CD8-positive, alpha-beta memory T cell (primary cell): ENCODE measurements around the gene OBSCN. TPM values are rescaled to one million over a fixed set of nuclear protein-coding genes. Genes with fewer than 3 reads are reported as not detected.
A peak's percentile ranks its signal among the peaks of the same experiment; 100 is the strongest.
"Not testable (repeated sequence)": the region's sequence is repeated elsewhere in the genome, so short reads cannot be mapped to it uniquely, and the experiment has no call there.

ENCODE experiments used
- CTCF ChIA-PET: fragments of 350-600 bp; sonication (Branson Sonifier 250); formaldehyde crosslinking; loops from one replicate; lab custom pipeline; 2021; ENCODE audit warnings: antibody characterized with exemption; lab: Charles Lee
- POLR2A ChIA-PET: fragments of 350-600 bp; sonication (Branson Sonifier 250); formaldehyde crosslinking; loops from one replicate; lab custom pipeline; 2021; ENCODE audit warnings: antibody characterized with exemption; lab: Charles Lee
- DNase-seq, 5 donors: peaks; one replicate each; pipeline versions ENCODE4 v3.0.0 to v3.0.0-alpha.2; 2020 to 2022; ENCODE audit warnings: mixed read lengths in 1 of 5
- H3K27ac ChIP-seq: one replicate; pipeline ENCODE4 v1.7.0; 2013; ENCODE audit warnings: low read depth, mild to moderate bottlenecking, low read length, moderate library complexity
- H3K27me3 ChIP-seq: 2 replicates; pipeline ENCODE4 v1.7.0; 2013; ENCODE audit warnings: low read length, mild to moderate bottlenecking; ENCODE audit not compliant: insufficient read depth, poor library complexity, severe bottlenecking
- H3K36me3 ChIP-seq: 2 replicates; pipeline ENCODE4 v1.7.0; 2013; ENCODE audit warnings: mild to moderate bottlenecking, low read length, moderate library complexity; ENCODE audit not compliant: insufficient read depth
- H3K4me1 ChIP-seq: 2 replicates; pipeline ENCODE4 v1.7.0; 2013; ENCODE audit warnings: mild to moderate bottlenecking, low read length, moderate library complexity; ENCODE audit not compliant: insufficient read depth
- H3K4me3 ChIP-seq: 2 replicates; pipeline ENCODE4 v1.7.0; 2013; ENCODE audit warnings: mild to moderate bottlenecking, low read length
- H3K9me3 ChIP-seq: 2 replicates; pipeline ENCODE4 v1.7.0; 2013; ENCODE audit warnings: mild to moderate bottlenecking, low read length
- H3K27ac Mint-ChIP-seq, 8 donors: one replicate each; pipeline ENCODE4 v1.8.0; 2020 to 2021; ENCODE audit warnings: mixed read lengths in 8 of 8, mild to moderate bottlenecking in 6 of 8, inconsistent platforms in 3 of 8, moderate library complexity in 3 of 8
- H3K27me3 Mint-ChIP-seq, 2 donors: one replicate each; pipeline ENCODE4 v1.8.0; 2020 to 2021; ENCODE audit warnings: mixed read lengths in 2 of 2, mild to moderate bottlenecking in 1 of 2, moderate library complexity in 1 of 2
- H3K36me3 Mint-ChIP-seq, 3 donors: one replicate each; pipeline ENCODE4 v1.8.0; 2020 to 2021; ENCODE audit warnings: mixed read lengths in 3 of 3, inconsistent platforms in 1 of 3, mild to moderate bottlenecking in 1 of 3
- H3K4me1 Mint-ChIP-seq, 3 donors: one replicate each; pipeline ENCODE4 v1.8.0; 2020 to 2021; ENCODE audit warnings: mixed read lengths in 3 of 3, inconsistent platforms in 1 of 3, mild to moderate bottlenecking in 1 of 3
- H3K4me3 Mint-ChIP-seq, 7 donors: one replicate each; pipeline ENCODE4 v1.8.0; 2020 to 2021; ENCODE audit warnings: mixed read lengths in 7 of 7, mild to moderate bottlenecking in 6 of 7, moderate library complexity in 4 of 7, inconsistent platforms in 2 of 7
- H3K9me3 Mint-ChIP-seq, 5 donors: one replicate each; pipeline ENCODE4 v1.8.0; 2020 to 2022; ENCODE audit warnings: mixed read lengths in 5 of 5, mild to moderate bottlenecking in 3 of 5, moderate library complexity in 2 of 5, inconsistent platforms in 1 of 5
- polyA plus RNA-seq: library from polyadenylated mRNA; unstranded; fragments of 300-500 nt; fragmentation: Illumina TruSeq; gene quantifications from one replicate; pipeline ENCODE4 v1.2.3, GENCODE V29; 2021
- total RNA-seq, 2 experiments: library from RNA; stranded (reverse); gene quantifications; one replicate each; pipeline ENCODE4 v1.2.3, GENCODE V29; 2021

Gene OBSCN
- total and polyA plus RNA-seq, 3 experiments from 2014 or later: 3.0 to 13.6 (median 10.9) TPM

- H3K4me1 ChIP-seq, H3K27me3 ChIP-seq, H3K27me3 Mint-ChIP-seq, CTCF ChIA-PET, H3K9me3 ChIP-seq, H3K27ac ChIP-seq, H3K4me3 ChIP-seq, H3K36me3 ChIP-seq, H3K4me3 Mint-ChIP-seq, POLR2A ChIA-PET, H3K9me3 Mint-ChIP-seq: not testable (repeated sequence)
- Mint-ChIP-seq H3K36me3 (peaks cover 0 to 41% (median 4%) of the 10 kb centered on the region in 3 donors), H3K4me1 (peaks cover 12 to 24% (median 19%) of the 10 kb centered on the region in 3 donors), H3K27ac (peak overlapping the region in 2 of 8 donors; percentile 22 to 61)
- peak in 2 of 5 donors; percentile 37 to 45 for DNase-seq
Measured at GRCh38 chr1:228173528-228174481, 34.0 kb upstream of the OBSCN start.

GRCh38 chr1:228174482-228175315, 33.1 kb upstream of the OBSCN start:
- Mint-ChIP-seq H3K36me3 (peaks cover 0 to 32% (median 4%) of the 10 kb centered on the region in 3 donors), H3K4me1 (peaks cover 10 to 16% (median 11%) of the 10 kb centered on the region in 3 donors), H3K27me3 (no peaks in the 10 kb centered on the region), H3K27ac (peak overlapping the region in 3 of 8 donors; percentile 47 to 61 (median 57)), H3K4me3 (peak overlapping the region in 1 of 7 donors; percentile 23), H3K9me3 (no peaks in the 10 kb centered on the region)
- DNase-seq: peak in 2 of 5 donors; percentile 48 to 58
- ChIA-PET CTCF (no interaction called here), POLR2A (no interaction called here)
- H3K9me3 ChIP-seq: no peaks in the 10 kb centered on the region
- H3K27me3 ChIP-seq: no peaks in the 10 kb centered on the region
- H3K4me1 ChIP-seq: no peaks in the 10 kb centered on the region
- H3K27ac ChIP-seq: no peak overlapping the region
- H3K4me3 ChIP-seq: no peak overlapping the region
- no peaks in the 10 kb centered on the region for H3K36me3 ChIP-seq

- no peak for DNase-seq
- Histone ChIP-seq H3K4me1 (no peaks in the 10 kb centered on the region), H3K36me3 (no peaks in the 10 kb centered on the region), H3K27ac (no peak overlapping the region), H3K9me3 (no peaks in the 10 kb centered on the region), H3K4me3 (no peak overlapping the region), H3K27me3 (no peaks in the 10 kb centered on the region)
- peaks cover 9 to 16% (median 10%) of the 10 kb centered on the region in 3 donors for H3K4me1 Mint-ChIP-seq
- H3K27me3 Mint-ChIP-seq: no peaks in the 10 kb centered on the region
- H3K27ac Mint-ChIP-seq: peak overlapping the region in 3 of 8 donors; percentile 57 to 63 (median 61)
- no peaks in the 10 kb centered on the region for H3K9me3 Mint-ChIP-seq
- ChIA-PET CTCF (no interaction called here), POLR2A (no interaction called here)
- H3K36me3 Mint-ChIP-seq: peaks cover 0 to 27% (median 4%) of the 10 kb centered on the region in 3 donors
- H3K4me3 Mint-ChIP-seq: no peak overlapping the region
Measured at GRCh38 chr1:228175316-228176023, 32.4 kb upstream of the OBSCN start.

GRCh38 chr1:228176024-228176395, 31.8 kb upstream of the OBSCN start:
- Mint-ChIP-seq H3K4me1 (peaks cover 7 to 16% (median 10%) of the 10 kb centered on the region in 3 donors), H3K36me3 (peaks cover 0 to 26% (median 4%) of the 10 kb centered on the region in 3 donors), H3K9me3 (no peaks in the 10 kb centered on the region), H3K27ac (peak overlapping the region in 1 of 8 donors; percentile 63), H3K4me3 (no peak overlapping the region), H3K27me3 (no peaks in the 10 kb centered on the region)
- DNase-seq: no peak
- CTCF ChIA-PET: no interaction called here
- Histone ChIP-seq H3K27ac (no peak overlapping the region), H3K27me3 (no peaks in the 10 kb centered on the region), H3K9me3 (no peaks in the 10 kb centered on the region), H3K36me3 (no peaks in the 10 kb centered on the region), H3K4me1 (no peaks in the 10 kb centered on the region), H3K4me3 (no peak overlapping the region)
- POLR2A ChIA-PET: no interaction called here

- ChIA-PET POLR2A (interaction anchor here (1.0 kb wide), 1 partner anchor 10 kb away, joined by 4 read pairs; no protein-coding TSS in a partner anchor), CTCF (interaction anchor here (2.2 kb wide), 1 partner anchor 11 kb away, joined by 11 read pairs; the partner anchor contains the start of gene IBA57)
- DNase-seq: no peak
- Mint-ChIP-seq H3K27me3 (no peaks in the 10 kb centered on the region), H3K4me3 (no peak overlapping the region), H3K27ac (peak overlapping the region in 1 of 8 donors; percentile 21), H3K4me1 (peaks cover 7 to 14% (median 10%) of the 10 kb centered on the region in 3 donors), H3K36me3 (peaks cover 0 to 24% (median 4%) of the 10 kb centered on the region in 3 donors), H3K9me3 (no peaks in the 10 kb centered on the region)
- Histone ChIP-seq H3K4me1 (no peaks in the 10 kb centered on the region), H3K9me3 (no peaks in the 10 kb centered on the region), H3K27me3 (no peaks in the 10 kb centered on the region), H3K4me3 (no peak overlapping the region), H3K27ac (no peak overlapping the region), H3K36me3 (no peaks in the 10 kb centered on the region)
Measured at GRCh38 chr1:228176461-228177182, 31.2 kb upstream of the OBSCN start.

- H3K36me3 ChIP-seq: no peaks in the 10 kb centered on the region
- H3K4me1 ChIP-seq: no peaks in the 10 kb centered on the region
- no peak overlapping the region for H3K27ac ChIP-seq
- Mint-ChIP-seq H3K36me3 (peaks cover 0 to 22% (median 4%) of the 10 kb centered on the region in 3 donors), H3K9me3 (no peaks in the 10 kb centered on the region), H3K4me1 (peaks cover 7 to 13% (median 10%) of the 10 kb centered on the region in 3 donors), H3K4me3 (no peak overlapping the region), H3K27ac (peak overlapping the region in 1 of 8 donors; percentile 21), H3K27me3 (no peaks in the 10 kb centered on the region)
- POLR2A ChIA-PET: interaction anchor here (0.7 to 1.0 kb wide), 2 partner anchors 9 to 24 kb away, joined by 4 to 5 read pairs; no protein-coding TSS in a partner anchor
- CTCF ChIA-PET: interaction anchor here (2.2 kb wide), 1 partner anchor 12 kb away, joined by 11 read pairs; the partner anchor contains the start of gene IBA57
- H3K4me3 ChIP-seq: no peak overlapping the region
- H3K9me3 ChIP-seq: no peaks in the 10 kb centered on the region
- DNase-seq: no peak
- no peaks in the 10 kb centered on the region for H3K27me3 ChIP-seq
Measured at GRCh38 chr1:228177183-228177475, 30.7 kb upstream of the OBSCN start.
